T-helper 1 cell (primary cell): ENCODE data around the gene FBXL17.

Experiments used
- DNase-seq, 5 donors: peaks; one replicate each; pipeline ENCODE4 v3.0.0-alpha.2; 2012 to 2020

Gene FBXL17

GRCh38 chr5:108146222-108146621 is 235.7 kb downstream of the FBXL17 start:
- DNase-seq: no peak

- no peak for DNase-seq
Observed at GRCh38 chr5:108145351-108145750, 236.5 kb downstream of the FBXL17 start.

- no peak for DNase-seq
Observed at GRCh38 chr5:108144332-108144731, 237.6 kb downstream of the FBXL17 start.

GRCh38 chr5:108143581-108143980 is 238.3 kb downstream of the FBXL17 start:
- no peak for DNase-seq

GRCh38 chr5:108141676-108142075 is 240.2 kb downstream of the FBXL17 start:
- DNase-seq: no peak

- no peak for DNase-seq
Observed at GRCh38 chr5:108136493-108136892, 245.4 kb downstream of the FBXL17 start.

GRCh38 chr5:108129129-108129528 is 252.8 kb downstream of the FBXL17 start:
- no peak for DNase-seq

- no peak for DNase-seq
Observed at GRCh38 chr5:108125771-108126511, 256.0 kb downstream of the FBXL17 start.

- no peak for DNase-seq
Observed at GRCh38 chr5:108124596-108124995, 257.3 kb downstream of the FBXL17 start.

GRCh38 chr5:108122702-108123101 is 259.2 kb downstream of the FBXL17 start:
- DNase-seq: no peak

GRCh38 chr5:108118813-108119514 is 262.9 kb downstream of the FBXL17 start:
- DNase-seq: no peak

- DNase-seq: no peak
Observed at GRCh38 chr5:108115673-108116072, 266.2 kb downstream of the FBXL17 start.

GRCh38 chr5:108113950-108114349 is 267.9 kb downstream of the FBXL17 start:
- no peak for DNase-seq

- DNase-seq: no peak
Observed at GRCh38 chr5:108111736-108112135, 270.2 kb downstream of the FBXL17 start.

- DNase-seq: no peak
Observed at GRCh38 chr5:108109059-108109458, 272.8 kb downstream of the FBXL17 start.

- DNase-seq: no peak
Observed at GRCh38 chr5:108104448-108104847, 277.4 kb downstream of the FBXL17 start.

GRCh38 chr5:108102463-108102862 is 279.4 kb downstream of the FBXL17 start:
- no peak for DNase-seq

GRCh38 chr5:108101821-108102220 is 280.1 kb downstream of the FBXL17 start:
- DNase-seq: no peak

GRCh38 chr5:108101130-108101529 is 280.8 kb downstream of the FBXL17 start:
- no peak for DNase-seq

GRCh38 chr5:108094800-108095199 is 287.1 kb downstream of the FBXL17 start:
- DNase-seq: no peak

- no peak for DNase-seq
Observed at GRCh38 chr5:108093186-108093585, 288.7 kb downstream of the FBXL17 start.

GRCh38 chr5:108090946-108091345 is 291.0 kb downstream of the FBXL17 start:
- no peak for DNase-seq

GRCh38 chr5:108084105-108084504 is 297.8 kb downstream of the FBXL17 start:
- no peak for DNase-seq

- no peak for DNase-seq
Observed at GRCh38 chr5:108083232-108083631, 298.7 kb downstream of the FBXL17 start.
